ENCODE data around the gene C2CD4A. TPM values are rescaled to one million over a fixed set of nuclear protein-coding genes. Genes with fewer than 3 reads are reported as not detected.

The C2CD4A gene
- total and polyA plus RNA-seq, 10 of the 15 experiments (the other 5 are each of a cell fraction or from before 2014, with no cell fraction given), result not detected

- ATAC-seq (no peak), FAIRE-seq (no peak), DNase-seq (ENCODE audit: low read depth, low spot score) (no peak)
- Histone ChIP-seq H2AFZ (ENCODE audit: control insufficient read depth, low read depth, low read length) (no peak overlapping the region), H3K4me2 (ENCODE audit: control insufficient read depth, insufficient read depth) (no peak overlapping the region), H3K9ac (ENCODE audit: control insufficient read depth, insufficient read depth, low read length) (no peak overlapping the region), H3K79me2 (ENCODE audit: control insufficient read depth, insufficient read depth, low read length) (no peaks in the 10 kb centered on the region), H3K36me3 (ENCODE audit: control insufficient read depth in 2 of 2, insufficient read depth in 2 of 2, low read length in 1 of 2) (no peaks in the 10 kb centered on the region), H3K4me1 (ENCODE audit: control insufficient read depth, insufficient read depth, low read length) (no peaks in the 10 kb centered on the region), H3K27me3 (replicated peaks in 1 of 2; ENCODE audit: control insufficient read depth in 2 of 2, insufficient read depth in 2 of 2, low read length in 1 of 2) (no peaks in the 10 kb centered on the region), H3K9me3 (replicated peaks; ENCODE audit: control insufficient read depth, insufficient read depth, low read length) (no peaks in the 10 kb centered on the region), H4K20me1 (ENCODE audit: control insufficient read depth, insufficient read depth) (no peaks in the 10 kb centered on the region), H3K27ac (ENCODE audit: control insufficient read depth, insufficient read depth) (no peak overlapping the region), H3K4me3 (no peak overlapping the region)
- 8% methylated on average over 6 of the region's 6 CpGs for WGBS (ENCODE audit: insufficient coverage, insufficient replicate concordance, low lambda C conversion rate, missing lambda C conversion rate)
- in situ Hi-C loops (cut with MboI), result no loop called here
- SMC1A ChIA-PET (ENCODE audit: uncharacterized antibody, unreplicated experiment), result no interaction called here
- intact Hi-C loops (cut with micrococcal nuclease; ENCODE audit: unreplicated experiment), result no loop called here
- no peak for TF ChIP-seq ELK1 (IDR thresholded peaks at IDR 0.05; ENCODE audit: low read depth, low read length)
- TF ChIP-seq E2F4 (IDR thresholded peaks at IDR 0.05; ENCODE audit: low read depth, low read length), result no peak
- no peak for TF ChIP-seq CREB1 (IDR thresholded peaks at IDR 0.05; ENCODE audit: low read depth)
- no peak for TF ChIP-seq SMAD1 (IDR thresholded peaks at IDR 0.05; ENCODE audit: low read depth, partially characterized antibody)
- no peak for TF ChIP-seq PML (IDR thresholded peaks at IDR 0.05; ENCODE audit: low read length)
- TF ChIP-seq KLF5 (IDR thresholded peaks at IDR 0.05; ENCODE audit: partially characterized antibody), result no peak
- TF ChIP-seq ZNF207 (IDR thresholded peaks at IDR 0.05; ENCODE audit: borderline replicate concordance), result no peak
- TF ChIP-seq ZNF24 (IDR thresholded peaks at IDR 0.05), result no peak
- TF ChIP-seq JUNB (IDR thresholded peaks at IDR 0.05), result no peak
- no peak for TF ChIP-seq MAX (IDR thresholded peaks at IDR 0.05; ENCODE audit: low read depth, low read length)
- TF ChIP-seq USF2 (IDR thresholded peaks at IDR 0.05; ENCODE audit: borderline replicate concordance, low read depth, low read length), result no peak
- TF ChIP-seq MEF2B (IDR thresholded peaks at IDR 0.05; ENCODE audit: partially characterized antibody, poor library complexity, severe bottlenecking), result no peak
- TF ChIP-seq ZNF622 (IDR thresholded peaks at IDR 0.05), result no peak
- no peak for TF ChIP-seq FOXK2 (IDR thresholded peaks at IDR 0.05)
- no peak for TF ChIP-seq RCOR1 (conservative IDR thresholded peaks at IDR 0.05; ENCODE audit: low read depth, low read length)
- TF ChIP-seq USF1 (IDR thresholded peaks at IDR 0.05; ENCODE audit: borderline replicate concordance, extremely low read length, insufficient read depth, low read depth, low read length), result no peak
- TF ChIP-seq ZNF217 (IDR thresholded peaks at IDR 0.05), result no peak
- RAD21 ChIA-PET (ENCODE audit: unreplicated experiment), result no interaction called here
- BruUV-seq (replicated peaks), result no TSS peak
- POLR2A ChIA-PET, result no interaction called here
- CTCF ChIA-PET, result no interaction called here
Observed at GRCh38 chr15:62109982-62110851, 43.4 kb downstream of the C2CD4A start.

Data from GM12878 (cell line).